ENCODE data around the gene RBCK1. TPM values are rescaled to one million over a fixed set of nuclear protein-coding genes. Genes with fewer than 3 reads are reported as not detected.

The RBCK1 gene
- total RNA-seq (2013; cell fraction: nucleolus; rRNA removed): 63.8 and 68.9 TPM in 2 replicates
- total RNA-seq (2014; rRNA removed): 73.3 and 76.9 TPM in 2 replicates
- total RNA-seq (2014; rRNA removed; fragmentation: Illumina TruSeq; extraction: Trizol): 34.4 and 39.3 TPM in 2 replicates
- 95.4 and 99.7 TPM in 2 replicates for total RNA-seq (2021)
- 40.2 TPM for polyA plus RNA-seq (2011; ENCODE audit: low read depth)
- polyA plus RNA-seq (2011; rRNA removed): 73.4 and 75.2 TPM in 2 replicates
- 62.6 and 81.2 TPM in 2 replicates for polyA plus RNA-seq (2011; cell fraction: cytosol; rRNA removed)
- 188 and 198 TPM in 2 replicates for polyA plus RNA-seq (2011; cell fraction: nucleus; rRNA removed)
- polyA plus RNA-seq (2012): 101 and 109 TPM in 2 replicates
- 21.2 and 46.3 TPM in 2 replicates for polyA plus RNA-seq (2014; fragmentation: Illumina TruSeq; extraction: Trizol)
- polyA plus RNA-seq (2014; fragmentation: Nextera tagmentation; extraction: Ambion mirVana): 10 to 100 TPM; 14.1 to 18.8 TPM
- 93.4 and 102 TPM in 2 replicates for polyA plus RNA-seq (2014; rRNA removed)
- 10 to 100 TPM; 83.8 to 89.8 TPM for polyA plus RNA-seq (2016; fragmentation: Nextera tagmentation; extraction: Ambion mirVana)
- 36.4 and 37.2 TPM in 2 replicates for polyA minus RNA-seq (2011; rRNA and poly(A)+ RNA removed)
- polyA minus RNA-seq (2011; cell fraction: cytosol; rRNA and poly(A)+ RNA removed): 27.7 and 30.2 TPM in 2 replicates
- polyA minus RNA-seq (2011; cell fraction: nucleus; rRNA and poly(A)+ RNA removed): 26.5 and 39.0 TPM in 2 replicates
- percentile 77 among the genes with signal in this experiment for Bru-seq, nascent RNA
- BruChase-seq, experiment 1, labeled RNA remaining after a 6-hour chase: percentile 78 among the genes with signal in this experiment
- percentile 70 among the genes with signal in this experiment for BruChase-seq, experiment 2, labeled RNA remaining after a 2-hour chase
- long read RNA-seq, experiment 1, transcript RBCK1-213 (3 exons, 1,200 nt): major isoform, 32 of 60 reads
- long read RNA-seq, experiment 1, transcript RBCK1-202 (12 exons, 2,774 nt): minor isoform, 10 of 60 reads
- long read RNA-seq, experiment 1, transcript RBCK1-206 (2 exons, 790 nt): minor isoform, 7 of 60 reads
- long read RNA-seq, experiment 1, partial matches to known transcripts: 0 of 60 reads
- long read RNA-seq, experiment 1, other reads (novel, unspliced or antisense): 5 of 60 reads
- long read RNA-seq, experiment 2, transcript RBCK1-213 (3 exons, 1,200 nt): major isoform, 6 of 29 reads
- long read RNA-seq, experiment 2, transcript RBCK1-205 (3 exons, 1,024 nt): major isoform, 6 of 29 reads
- long read RNA-seq, experiment 2, partial matches to known transcripts: 6 of 29 reads
- long read RNA-seq, experiment 2, other reads (novel, unspliced or antisense): 2 of 29 reads

- no peak for DNase-seq (ENCODE audit: low read depth, low spot score)
- Histone ChIP-seq H3K4me2 (ENCODE audit: control insufficient read depth, insufficient read depth) (peak within 1 kb of the TSS; percentile 82), H3K27ac (ENCODE audit: control insufficient read depth, insufficient read depth) (peak within 1 kb of the TSS; percentile 97), H3K4me3 (peak within 1 kb of the TSS; percentile 91), H3K9me3 (replicated peaks; ENCODE audit: control insufficient read depth, insufficient read depth, low read length) (no peaks in the 10 kb centered on the region; the same call in 1 of the 3 replicates), H3K79me2 (ENCODE audit: control insufficient read depth, insufficient read depth, low read length) (peaks cover 44% of the 10 kb centered on the region), H3K36me3 (ENCODE audit: control insufficient read depth in 2 of 2, insufficient read depth in 2 of 2, low read length in 1 of 2) (0 out of 4 replicates have a peak, but pooled peaks cover 0 to 10% of the 10 kb centered on the region in 2 experiments), H3K27me3 (replicated peaks in 1 of 2; ENCODE audit: control insufficient read depth in 2 of 2, insufficient read depth in 2 of 2, low read length in 1 of 2) (no peaks in the 10 kb centered on the region; a peak in 1 of 4 replicates), H4K20me1 (ENCODE audit: control insufficient read depth, insufficient read depth) (no peaks in the 10 kb centered on the region), H2AFZ (ENCODE audit: control insufficient read depth, low read depth, low read length) (peak within 1 kb of the TSS; percentile 82), H3K9ac (ENCODE audit: control insufficient read depth, insufficient read depth, low read length) (peak within 1 kb of the TSS; percentile 99), H3K4me1 (ENCODE audit: control insufficient read depth, insufficient read depth, low read length) (peaks cover 5% of the 10 kb centered on the region; the same call in 1 of the 2 replicates)
- ChIA-PET RAD21 (ENCODE audit: unreplicated experiment) (interaction anchor here (0.6 to 1.3 kb wide), 8 partner anchors 26 to 154 kb away, joined by 3 to 5 read pairs (median 4); partner anchors contain the start of gene TRIB3), SMC1A (ENCODE audit: uncharacterized antibody, unreplicated experiment) (interaction anchor here (0.7 to 1.6 kb wide), 6 partner anchors 25 to 72 kb away, joined by 3 to 8 read pairs (median 3); no protein-coding TSS in a partner anchor), CTCF (interaction anchor here (0.6 to 2.6 kb wide), 8 partner anchors 24 to 98 kb away, joined by 3 to 16 read pairs (median 4); partner anchors contain the start of gene TRIB3), POLR2A (interaction anchor here (0.7 to 1.2 kb wide), 5 partner anchors 26 to 54 kb away, joined by 3 to 4 read pairs (median 4); partner anchors contain the start of genes TBC1D20 and TRIB3)
- in situ Hi-C loops (cut with MboI) (no loop called here), intact Hi-C loops (cut with micrococcal nuclease; ENCODE audit: unreplicated experiment) (loop anchor here (1.0 to 2.0 kb wide), 2 partner anchors 27 to 71 kb away; partner anchors contain the start of gene TRIB3)
- BruUV-seq (replicated peaks): TSS peak; percentile 74
- FAIRE-seq: no peak
- ATAC-seq: peak; percentile 82
- WGBS (ENCODE audit: insufficient coverage, insufficient replicate concordance, low lambda C conversion rate, missing lambda C conversion rate): under 1% methylated on average over 57 of the region's 87 CpGs
- TF ChIP-seq ELK1 (IDR thresholded peaks at IDR 0.05; ENCODE audit: low read depth, low read length) (no peak; the same call in 1 of the 2 replicates), EGR1 (IDR thresholded peaks at IDR 0.05; ENCODE audit: borderline replicate concordance in 1 of 2, low read depth in 2 of 2, low read length in 2 of 2) (peak in 1 of 2 experiments; percentile 45; a peak in 2 of 3 replicates), CREB1 (IDR thresholded peaks at IDR 0.05; ENCODE audit: low read depth) (peak; percentile 66), ZBTB11 (CRISPR knock-in tag; IDR thresholded peaks at IDR 0.05) (no peak), ZNF687 (IDR thresholded peaks at IDR 0.05) (0 out of 2 replicates have a peak, but pooled peaks have one; percentile 36)
These were observed at the start of gene RBCK1 for GRCh38 chr20:407953-408842. Gene RBCK1 (plus strand): TSS chr20:408299. CDS start chr20:408758, 459 bp downstream.

All from GM12878 (cell line).